Stimulated activated CD4-positive, alpha-beta T cell treated with anti-CD3 and anti-CD28 coated beads, Interleukin-12 subunit alpha, Interleukin-12 subunit beta, amount 100 ng/mL, for 48 hours (primary cell): Measurements from ENCODE around the gene EPB41L4B.

Experiments
- DNase-seq, 3 donors: peaks; one replicate each; pipeline ENCODE4 v3.0.0-alpha.2; 2020; ENCODE audit warnings: low read depth in 2 of 3, low spot score in 1 of 3

Gene EPB41L4B

GRCh38 chr9:109321727-109322126 is 868 bp upstream of the EPB41L4B start:
- no peak for DNase-seq

DNA sequence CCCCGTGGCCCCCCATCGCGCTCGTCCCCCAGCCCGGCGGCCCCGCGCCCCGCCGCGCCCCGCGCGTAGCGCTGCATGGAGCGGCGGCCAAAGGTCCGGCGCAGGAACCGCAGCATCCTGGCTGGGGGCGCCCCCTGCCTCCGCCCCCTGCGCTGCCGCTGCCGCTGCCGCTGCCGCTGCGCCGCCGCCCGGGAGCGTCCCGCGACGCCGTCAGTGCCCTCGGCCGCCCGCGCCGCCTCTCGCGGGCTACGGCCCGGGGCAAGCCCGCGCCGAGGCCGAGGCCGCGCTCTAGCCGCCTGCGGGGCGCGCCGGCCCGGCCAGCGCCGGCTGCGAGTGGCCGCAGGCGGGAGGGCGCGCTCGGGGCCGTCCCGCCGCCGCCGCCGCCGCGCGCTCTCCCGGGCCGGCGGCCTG is 523 bp downstream of the EPB41L4B start:
- no peak for DNase-seq

GRCh38 chr9:109319626-109320241 is 1.1 kb downstream of the EPB41L4B start:
- no peak for DNase-seq

DNA sequence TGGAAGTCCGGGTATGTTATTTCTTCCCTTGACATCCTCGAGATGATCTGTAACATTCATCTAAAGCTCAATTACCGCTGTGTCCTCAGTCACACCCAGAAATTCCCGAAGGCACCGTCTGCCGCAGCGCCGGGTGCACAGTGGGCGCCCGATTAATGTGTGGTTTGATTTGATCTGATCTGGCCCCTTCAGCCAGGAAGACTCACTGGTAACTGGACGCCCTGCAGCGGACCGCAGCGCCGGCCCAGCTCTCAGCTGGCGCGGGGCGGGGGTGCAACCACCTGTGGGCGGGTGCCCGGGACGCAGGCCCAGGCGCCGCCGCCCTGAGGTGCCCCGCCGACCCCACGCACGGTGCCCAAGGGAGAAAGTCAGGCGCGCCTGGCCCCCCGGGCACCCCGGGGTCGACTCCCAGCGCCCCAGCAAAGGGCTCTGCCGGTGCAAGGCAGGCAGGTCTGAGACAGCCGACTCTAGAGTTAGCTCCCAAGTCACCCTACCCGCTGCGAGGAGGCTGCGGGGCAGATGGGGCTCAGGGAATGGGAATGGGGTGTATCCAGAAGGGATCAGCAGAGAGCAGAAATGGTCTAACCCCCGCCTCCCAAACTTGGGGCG is 1.7 kb downstream of the EPB41L4B start:
- DNase-seq = no peak

- no peak for DNase-seq
Measured at GRCh38 chr9:109317979-109318741, 2.7 kb downstream of the EPB41L4B start.

GRCh38 chr9:109317311-109317978 is 3.4 kb downstream of the EPB41L4B start:
- no peak for DNase-seq

- no peak for DNase-seq
Measured at GRCh38 chr9:109316207-109316640, 4.6 kb downstream of the EPB41L4B start.

- no peak for DNase-seq
Measured at GRCh38 chr9:109315480-109316206, 5.2 kb downstream of the EPB41L4B start.

DNA sequence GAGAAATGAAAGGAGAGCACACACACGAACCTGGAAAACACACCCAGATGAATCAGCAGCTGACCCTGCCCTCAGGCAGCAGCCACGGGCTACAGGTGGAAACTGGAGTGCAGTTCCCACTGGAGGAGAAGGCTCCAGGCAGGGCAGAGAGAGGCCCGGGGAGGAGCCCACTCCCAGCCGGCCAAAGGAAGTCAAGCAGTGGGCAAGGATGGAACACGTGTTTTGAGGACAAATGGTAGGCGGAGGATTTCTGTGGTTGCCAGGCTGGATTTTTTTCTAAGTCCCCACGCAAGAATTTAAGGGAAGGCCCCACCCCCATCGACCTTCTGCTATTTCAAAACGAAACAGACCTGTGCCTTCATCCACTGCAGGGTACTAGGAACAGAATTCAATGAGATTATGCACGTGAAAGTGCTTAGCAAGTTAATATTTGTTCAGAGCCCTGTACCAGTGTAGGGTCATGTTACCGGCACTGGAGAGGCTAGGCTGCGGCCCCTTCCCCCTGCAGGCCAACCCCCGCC is 6.8 kb downstream of the EPB41L4B start:
- no peak for DNase-seq

DNA sequence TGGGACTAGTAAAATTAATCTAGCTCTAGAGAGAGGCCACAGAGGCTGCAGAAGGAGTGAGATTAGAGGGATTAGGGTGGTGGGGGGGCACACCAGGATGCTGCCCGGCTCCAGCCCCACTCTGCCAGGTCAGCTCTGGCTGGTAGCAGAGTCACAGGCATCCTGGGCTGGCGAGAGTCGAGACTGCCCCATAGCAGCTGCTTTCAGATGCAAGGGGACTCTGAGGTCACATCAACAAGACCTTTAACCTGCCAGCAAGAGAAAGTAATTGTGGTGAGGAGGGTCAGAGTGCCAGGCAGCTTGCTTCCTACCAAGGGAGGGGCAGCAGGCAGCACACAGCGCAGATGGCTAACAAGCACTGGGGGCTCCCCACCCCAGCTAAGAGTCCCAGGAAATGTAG is 7.5 kb downstream of the EPB41L4B start:
- DNase-seq = no peak

DNA sequence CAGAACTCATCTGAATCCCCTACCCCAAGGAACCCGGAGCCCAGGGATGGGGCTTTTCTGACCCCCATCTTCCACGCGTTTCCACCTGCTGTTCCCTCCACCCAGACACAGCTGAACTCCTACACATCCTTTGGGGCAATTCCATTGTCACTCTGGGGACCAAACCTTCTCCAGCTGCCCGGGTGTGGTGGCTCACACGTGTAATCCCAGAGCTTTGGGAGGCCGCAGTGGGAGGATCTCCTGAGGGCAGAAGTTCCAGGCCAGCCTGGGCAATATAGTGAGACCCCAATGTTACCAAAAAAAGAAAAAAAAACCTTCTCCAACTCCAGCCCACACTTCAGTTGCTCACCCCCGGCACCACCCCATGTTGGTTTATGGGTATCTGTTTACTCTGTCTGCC is 8.1 kb downstream of the EPB41L4B start:
- no peak for DNase-seq

DNA sequence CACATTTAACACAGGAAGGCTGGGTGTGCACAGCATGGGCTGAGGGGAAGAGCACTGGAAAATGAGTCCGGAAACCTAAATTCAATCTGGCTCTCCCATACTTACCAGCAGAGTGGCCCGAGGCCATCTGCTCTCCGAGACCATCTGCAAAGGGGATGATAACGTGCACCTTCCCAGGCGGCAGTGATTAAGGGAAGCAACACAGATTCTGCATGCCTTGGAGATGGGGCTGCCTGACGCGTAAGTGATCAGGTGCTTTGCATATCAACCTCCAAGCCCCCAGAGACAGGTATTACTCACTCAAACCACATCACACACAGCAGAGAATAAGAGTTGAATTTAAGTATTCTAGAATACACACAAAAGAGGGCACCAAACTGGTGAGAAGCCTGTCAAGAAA is 9.1 kb downstream of the EPB41L4B start:
- DNase-seq = no peak

DNA sequence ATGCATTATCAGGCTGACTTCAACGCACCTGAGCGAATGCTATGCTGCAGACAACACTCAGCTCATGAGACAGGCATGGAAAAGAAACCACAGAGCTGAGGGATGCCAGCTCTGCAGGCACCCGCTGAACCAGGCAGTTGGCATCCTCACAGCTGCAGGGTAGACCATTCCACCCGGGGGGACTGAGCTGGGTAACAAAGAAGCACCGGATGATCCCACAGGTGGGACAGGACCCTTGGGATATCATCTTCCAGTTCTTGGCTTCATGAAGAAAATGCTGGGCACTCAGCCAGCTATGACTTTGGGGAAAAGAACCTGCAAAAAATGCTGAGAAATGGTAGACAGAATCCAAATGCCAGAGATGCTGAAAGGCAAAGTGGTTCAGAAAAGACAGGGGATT is 9.6 kb downstream of the EPB41L4B start:
- DNase-seq = no peak

DNA sequence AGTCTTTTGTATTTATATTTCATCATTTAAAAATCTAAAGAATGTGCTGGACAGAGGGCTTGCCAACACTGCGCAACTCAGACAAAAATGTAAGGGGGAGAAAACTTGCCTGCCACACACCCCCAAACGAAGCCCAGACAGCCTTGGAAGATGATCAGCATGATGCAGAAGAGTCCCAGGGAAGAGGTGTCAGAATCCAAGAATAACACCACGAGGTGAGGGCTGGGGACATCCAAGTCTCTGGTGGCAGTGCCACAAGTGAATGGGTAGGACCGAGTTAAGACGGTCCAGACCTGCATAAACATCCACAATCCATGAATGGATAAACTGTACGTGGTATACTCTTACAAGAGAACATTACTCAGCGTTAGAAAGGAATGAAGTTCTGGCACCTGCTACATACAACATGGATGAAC is 10.4 kb downstream of the EPB41L4B start:
- no peak for DNase-seq

- no peak for DNase-seq
Measured at GRCh38 chr9:109309282-109309681, 11.6 kb downstream of the EPB41L4B start.

DNA sequence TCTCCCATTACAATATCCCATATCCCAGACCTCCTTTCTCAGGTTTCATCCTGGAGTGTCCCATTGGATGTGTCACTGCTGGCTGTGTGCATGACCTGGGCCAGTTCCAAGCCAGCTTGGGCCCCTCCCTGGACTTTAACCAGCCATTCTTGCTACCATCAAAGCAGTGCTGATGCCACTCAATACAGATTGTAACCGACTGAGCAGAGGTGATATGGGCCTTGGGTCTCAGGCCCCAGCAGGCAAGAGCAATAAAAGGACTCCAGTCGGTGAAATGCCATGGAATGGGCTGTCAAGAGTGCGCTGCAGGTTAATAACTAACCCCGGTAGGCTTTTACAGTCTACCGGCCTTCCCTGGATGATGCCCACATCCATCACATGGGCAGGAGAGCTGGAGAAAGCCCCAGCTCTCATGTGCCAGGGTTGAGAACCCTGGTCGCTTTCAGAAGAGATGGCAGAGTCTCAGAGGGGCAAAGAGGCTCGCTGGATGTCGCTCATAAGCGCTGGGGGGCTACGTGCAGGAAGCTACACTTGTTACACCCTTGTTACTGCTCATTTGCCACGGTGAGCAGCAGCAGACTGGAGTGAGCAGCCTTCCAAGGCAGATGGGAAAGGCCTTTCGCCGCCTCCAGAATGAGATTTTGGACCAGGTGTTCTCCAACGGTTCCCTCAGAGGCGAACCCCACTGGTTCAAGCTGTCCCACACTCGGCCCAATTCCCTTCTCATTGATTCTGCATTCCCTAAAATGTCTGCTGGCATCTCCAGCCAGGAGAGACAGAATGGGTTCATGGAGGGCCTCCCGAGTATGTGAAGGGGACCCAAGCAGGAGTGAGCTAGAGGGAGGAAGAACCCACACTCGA is 13.2 kb downstream of the EPB41L4B start:
- DNase-seq = no peak

DNA sequence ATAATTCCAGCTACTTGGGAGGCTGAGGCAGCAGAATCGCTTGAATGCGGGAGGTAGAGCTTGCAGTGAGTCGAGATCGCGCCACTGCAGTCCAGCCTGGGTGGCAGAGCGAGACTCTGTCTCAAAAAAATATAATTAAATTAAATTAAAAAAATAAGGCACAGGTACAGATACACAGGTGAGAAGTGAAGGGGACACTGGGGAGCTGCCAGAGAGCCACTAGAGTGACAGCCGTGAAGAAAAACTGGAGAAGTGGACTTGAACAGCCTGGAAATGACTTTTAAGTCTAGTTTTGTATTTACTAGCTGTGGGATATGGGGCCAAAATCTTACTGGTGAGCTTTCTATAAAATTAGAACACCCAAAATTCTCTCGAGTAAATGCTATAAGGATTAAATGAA is 15.1 kb downstream of the EPB41L4B start:
- DNase-seq = no peak

- no peak for DNase-seq
Measured at GRCh38 chr9:109304347-109304746, 16.5 kb downstream of the EPB41L4B start.

DNA sequence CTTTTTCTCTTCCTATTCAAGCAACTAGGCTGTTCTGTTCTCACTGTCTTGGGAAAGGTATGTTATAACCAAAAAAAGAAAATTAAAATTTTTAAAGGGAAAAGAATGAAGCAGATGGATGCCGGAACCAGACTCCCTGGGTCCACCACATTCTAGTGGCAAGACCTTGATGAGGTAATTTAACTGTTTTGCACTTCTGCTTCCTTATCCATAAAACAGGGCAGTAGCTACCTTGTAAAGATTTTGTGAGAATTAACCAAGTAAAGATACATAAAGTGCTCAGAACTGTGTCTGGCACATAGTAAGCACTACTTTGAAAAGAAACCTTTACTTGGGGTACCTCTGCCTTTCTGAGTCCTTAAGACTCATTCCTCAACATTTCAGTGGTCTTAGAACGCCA is 17.0 kb downstream of the EPB41L4B start:
- no peak for DNase-seq

DNA sequence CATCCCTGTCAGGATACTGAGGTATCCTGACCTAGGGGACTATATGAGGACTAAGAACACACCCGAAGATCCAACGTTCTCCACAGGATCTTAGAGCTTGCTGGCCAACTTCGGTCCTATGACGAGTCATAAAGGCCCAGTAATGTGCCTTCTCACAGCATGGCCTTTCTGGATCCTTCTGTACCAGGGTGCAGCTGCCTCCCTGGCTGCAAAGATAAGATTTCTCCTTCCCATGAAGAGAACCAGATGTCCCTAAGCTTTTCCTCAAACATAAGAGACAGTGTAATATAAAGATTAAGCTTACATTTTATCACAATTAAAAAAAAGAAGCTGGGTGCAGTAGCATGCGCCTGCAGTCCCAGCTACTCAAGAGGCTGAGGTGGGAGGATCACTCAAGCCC is 18.3 kb downstream of the EPB41L4B start:
- no peak for DNase-seq
